ENCODE data around the gene CLDN20.

DNA sequence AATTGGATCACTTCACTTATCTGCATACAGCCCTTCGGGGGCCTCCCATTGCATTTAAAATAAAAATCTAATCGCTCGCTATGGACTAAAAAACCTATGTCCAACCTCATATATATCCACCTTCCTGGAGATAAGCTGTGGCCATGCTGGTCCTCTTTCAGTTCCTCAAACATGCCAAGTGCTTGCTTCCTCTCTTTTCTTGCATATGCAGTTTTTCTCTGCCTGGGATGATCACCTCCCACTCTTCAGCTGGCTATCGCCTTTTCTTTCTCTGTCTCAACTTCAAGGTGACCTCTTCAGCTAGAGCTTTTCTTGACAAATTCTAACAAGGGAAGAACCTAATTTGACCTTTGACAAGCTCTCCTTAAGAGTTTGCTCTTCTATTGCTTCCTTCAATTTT lies 56.1 kb downstream of the CLDN20 start:
- TF ChIP-seq, protein P1, sequence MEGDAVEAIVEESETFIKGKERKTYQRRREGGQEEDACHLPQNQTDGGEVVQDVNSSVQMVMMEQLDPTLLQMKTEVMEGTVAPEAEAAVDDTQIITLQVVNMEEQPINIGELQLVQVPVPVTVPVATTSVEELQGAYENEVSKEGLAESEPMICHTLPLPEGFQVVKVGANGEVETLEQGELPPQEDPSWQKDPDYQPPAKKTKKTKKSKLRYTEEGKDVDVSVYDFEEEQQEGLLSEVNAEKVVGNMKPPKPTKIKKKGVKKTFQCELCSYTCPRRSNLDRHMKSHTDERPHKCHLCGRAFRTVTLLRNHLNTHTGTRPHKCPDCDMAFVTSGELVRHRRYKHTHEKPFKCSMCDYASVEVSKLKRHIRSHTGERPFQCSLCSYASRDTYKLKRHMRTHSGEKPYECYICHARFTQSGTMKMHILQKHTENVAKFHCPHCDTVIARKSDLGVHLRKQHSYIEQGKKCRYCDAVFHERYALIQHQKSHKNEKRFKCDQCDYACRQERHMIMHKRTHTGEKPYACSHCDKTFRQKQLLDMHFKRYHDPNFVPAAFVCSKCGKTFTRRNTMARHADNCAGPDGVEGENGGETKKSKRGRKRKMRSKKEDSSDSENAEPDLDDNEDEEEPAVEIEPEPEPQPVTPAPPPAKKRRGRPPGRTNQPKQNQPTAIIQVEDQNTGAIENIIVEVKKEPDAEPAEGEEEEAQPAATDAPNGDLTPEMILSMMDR (IDR thresholded peaks at IDR 0.05; ENCODE audit: insufficient read depth, low read length) = no peak
- TF ChIP-seq POLR2AphosphoS5 (IDR thresholded peaks at IDR 0.05; ENCODE audit: low read depth) (no peak), SPI1 (IDR thresholded peaks at IDR 0.05; ENCODE audit: borderline replicate concordance, low read depth) (peak; percentile 86)

All from HL-60 (cell line).